RPMI8226 (cell line): ENCODE results near the gene ZFAND4.
"Not testable (repeated sequence)": the region's sequence is repeated elsewhere in the genome, so short reads cannot be mapped to it uniquely, and the experiment has no call there.

ENCODE experiments used
- DNase-seq: peaks from one replicate; pipeline ENCODE4 v3.0.0-alpha.2; 2015

Gene ZFAND4

DNA sequence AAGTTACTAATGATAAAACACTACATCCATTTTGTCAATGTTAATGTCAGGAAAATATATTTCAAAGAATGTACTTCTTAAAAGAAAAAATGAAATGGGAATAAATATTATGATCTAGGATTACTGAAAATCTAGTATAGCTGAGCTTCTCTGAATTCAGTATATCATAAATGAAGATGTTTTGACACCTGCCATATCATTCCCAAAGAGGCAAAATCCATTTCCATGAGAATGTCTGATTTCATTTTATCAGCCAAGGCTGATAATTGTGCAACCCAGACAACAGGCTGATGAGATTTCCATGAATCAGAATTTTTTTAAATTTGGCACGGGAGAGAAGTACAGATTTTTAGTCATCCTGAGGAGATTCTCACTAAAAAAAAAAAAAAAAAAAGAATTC, 32.5 kb downstream of the ZFAND4 start:
- no peak for DNase-seq

DNA sequence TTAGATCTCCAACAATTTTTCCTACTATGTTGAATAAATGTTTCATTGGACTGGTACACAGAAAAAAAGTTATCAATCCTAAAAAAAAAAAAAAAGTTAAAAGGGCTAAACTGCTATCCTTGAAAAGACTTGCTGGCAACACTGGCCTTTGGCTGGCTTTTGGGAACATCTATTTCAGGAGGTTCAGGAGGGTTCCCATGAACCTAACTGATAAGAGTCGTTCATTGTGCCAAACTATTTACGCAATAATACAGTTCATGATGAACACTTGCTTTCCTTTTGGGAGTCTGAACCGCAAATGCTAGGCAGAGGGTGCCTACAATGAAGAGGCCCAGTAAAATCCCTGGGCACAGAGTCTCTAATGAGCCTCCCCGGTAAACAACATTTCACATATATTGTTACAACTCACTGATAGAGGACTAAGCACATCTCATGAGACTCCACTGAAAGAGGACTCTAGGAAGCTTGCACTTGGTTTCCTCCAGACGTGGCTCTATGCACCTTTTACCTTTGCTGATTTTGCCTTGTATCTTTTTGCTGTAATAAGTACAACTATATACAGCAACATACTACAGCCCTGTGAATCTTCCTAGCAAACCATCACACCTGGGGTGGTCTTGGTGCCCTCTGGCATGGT, 45.0 kb downstream of the ZFAND4 start:
- no peak for DNase-seq

- no peak for DNase-seq
Measured at GRCh38 chr10:45625879-45626278, 46.7 kb downstream of the ZFAND4 start.

DNA sequence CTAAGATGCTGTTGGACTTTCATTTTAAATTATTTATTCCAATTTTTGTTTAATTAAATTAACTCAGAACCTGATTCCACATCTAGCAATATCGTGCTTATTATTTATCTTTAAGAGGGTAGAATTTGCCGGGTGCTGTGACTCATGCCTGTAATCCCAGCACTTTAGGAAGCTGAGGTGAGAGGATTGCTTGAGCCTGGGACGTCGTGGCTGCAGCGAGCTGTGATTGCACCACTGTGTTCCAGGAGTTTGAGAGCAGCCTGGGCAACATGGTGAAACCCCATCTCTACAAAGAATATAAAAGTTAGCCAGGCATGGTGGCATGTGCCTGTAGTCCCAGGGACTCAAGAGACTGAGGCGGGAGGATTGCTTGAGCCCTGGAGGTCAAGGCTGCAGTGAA, 47.8 kb downstream of the ZFAND4 start:
- DNase-seq: no peak

DNA sequence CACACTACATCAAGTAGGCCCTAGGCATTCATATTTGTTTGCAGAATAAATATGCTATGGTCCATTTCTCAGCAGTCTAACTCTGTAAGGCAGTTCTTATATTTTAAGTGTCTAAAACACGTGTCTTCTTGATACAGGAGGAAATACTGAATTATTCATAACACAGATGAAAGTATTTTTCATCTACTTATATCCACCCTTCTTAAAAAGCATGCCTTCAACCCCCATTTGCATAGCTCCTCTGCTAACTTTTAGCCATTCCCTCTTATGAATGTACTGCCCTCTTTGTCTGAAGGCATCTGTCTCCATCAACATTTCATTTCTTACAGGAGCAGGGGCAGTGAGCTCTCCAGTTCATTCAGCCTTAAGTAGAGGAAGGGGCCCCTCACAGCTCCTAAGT, 57.7 kb downstream of the ZFAND4 start:
- no peak for DNase-seq

DNA sequence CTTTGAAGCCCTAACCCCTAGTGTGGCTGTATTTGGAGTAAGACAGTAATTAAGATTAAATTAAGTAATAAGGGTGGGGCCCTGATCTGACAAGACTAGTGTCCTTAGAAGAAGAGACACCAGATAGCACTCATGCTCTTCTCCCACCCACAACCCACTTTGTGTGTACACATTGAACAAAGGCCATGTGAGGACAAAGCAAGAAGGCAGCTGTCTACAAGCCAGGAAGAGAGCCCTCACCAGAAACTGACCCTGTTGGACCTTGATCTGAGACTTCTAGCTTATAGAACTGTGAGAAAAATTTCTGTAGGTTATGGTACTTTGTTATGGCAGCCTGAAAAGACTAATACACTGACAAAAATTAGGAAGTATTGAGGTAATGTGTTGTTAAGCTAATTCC, 59.8 kb downstream of the ZFAND4 start:
- DNase-seq: no peak

DNA sequence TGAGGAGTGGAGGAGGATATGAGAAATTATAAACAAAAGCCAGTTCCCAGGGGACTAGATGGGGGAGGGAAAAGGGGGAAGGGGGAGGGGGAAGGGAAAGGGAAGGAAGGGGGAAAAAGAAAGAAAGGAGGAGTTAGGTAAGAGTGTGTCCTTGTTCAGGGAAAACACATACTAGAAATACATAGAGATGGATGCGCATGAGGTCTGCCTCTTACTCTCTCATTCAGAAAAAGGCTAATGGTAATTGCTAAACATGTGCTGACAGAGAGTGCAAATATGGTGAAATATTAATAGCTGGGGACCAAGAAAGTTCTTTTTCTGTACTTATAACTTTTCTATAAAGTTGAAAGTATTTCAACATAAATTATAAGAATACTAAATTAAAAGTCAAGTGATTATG, 64.5 kb downstream of the ZFAND4 start:
- DNase-seq: no peak

- DNase-seq: no peak
Measured at GRCh38 chr10:45607276-45607675, 65.3 kb downstream of the ZFAND4 start.

DNA sequence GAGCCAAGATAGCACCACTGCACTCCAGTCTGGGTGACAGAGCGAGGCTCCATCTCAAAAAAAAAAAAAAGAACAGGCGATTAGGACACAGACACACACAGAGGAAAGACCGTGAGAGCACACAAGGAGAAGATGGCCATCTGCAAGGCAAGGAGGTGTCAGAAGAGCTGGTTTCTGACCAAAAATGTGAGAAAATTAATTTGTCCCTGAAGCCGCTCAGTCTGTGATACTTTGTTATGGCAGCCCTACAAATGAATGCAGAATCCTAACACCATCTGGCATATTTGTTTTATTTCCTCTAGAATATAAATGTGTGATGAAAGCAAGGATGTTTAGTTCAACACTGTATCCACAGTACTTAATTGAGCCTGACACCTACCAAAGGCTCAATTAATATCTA, 69.7 kb downstream of the ZFAND4 start:
- no peak for DNase-seq

DNA sequence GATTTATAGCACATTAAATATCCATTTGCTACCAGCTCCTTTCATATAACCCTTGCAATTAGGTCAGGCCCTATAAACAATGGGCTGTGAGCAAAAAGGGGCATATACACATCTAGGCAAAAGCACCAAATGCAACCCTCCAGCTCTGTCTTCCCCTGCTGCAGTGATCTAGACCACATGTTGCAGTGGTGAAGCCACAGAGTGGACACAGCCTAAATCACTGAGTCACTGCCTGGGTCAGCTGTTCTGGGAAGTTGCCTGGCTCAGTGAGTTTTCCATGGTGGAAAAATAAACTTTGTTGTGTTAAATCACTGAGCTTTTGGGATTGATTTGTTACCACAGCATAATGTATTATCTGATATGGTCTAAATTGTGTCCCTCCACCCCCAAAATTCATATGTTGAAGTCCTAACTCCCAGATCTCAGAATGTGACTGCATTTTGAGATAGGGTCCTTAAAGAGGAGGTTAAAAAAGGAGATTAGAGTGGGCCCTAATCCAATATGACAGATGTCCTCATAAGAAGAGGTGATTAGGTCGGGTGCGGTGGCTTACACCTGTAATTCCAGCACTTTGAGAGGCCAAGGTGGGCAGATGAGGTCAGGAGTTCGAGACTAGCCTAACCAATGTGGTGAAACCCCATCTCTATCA, 70.4 kb downstream of the ZFAND4 start:
- no peak for DNase-seq

DNA sequence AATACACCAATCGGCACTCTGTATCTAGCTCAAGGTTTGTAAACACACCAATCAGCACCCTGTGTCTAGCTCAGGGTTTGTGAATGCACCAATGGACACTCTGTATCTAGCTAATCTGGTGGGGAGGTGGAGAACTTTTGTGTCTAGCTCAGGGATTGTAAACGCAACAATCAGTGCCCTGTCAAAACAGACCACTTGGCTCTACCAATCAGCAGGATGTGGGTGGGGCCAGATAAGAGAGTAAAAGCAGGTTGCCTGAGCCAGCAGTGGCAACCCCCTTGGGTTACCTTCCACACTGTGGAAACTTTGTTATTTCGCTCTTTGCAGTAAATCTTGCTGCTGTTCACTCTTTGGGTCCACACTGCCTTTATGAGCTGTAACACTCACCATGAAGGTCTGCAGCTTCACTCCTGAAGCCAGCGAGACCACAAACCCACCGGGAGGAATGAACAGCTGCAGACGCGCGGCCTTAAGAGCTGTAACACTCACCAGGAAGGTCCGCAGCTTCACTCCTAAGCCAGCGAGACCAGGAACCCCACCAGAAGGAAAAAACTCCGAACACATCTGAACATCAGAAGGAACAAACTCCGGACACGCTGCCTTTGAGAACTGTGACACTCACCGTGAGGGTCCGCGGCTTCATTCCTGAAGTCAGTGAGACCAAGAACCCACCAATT, 71.2 kb downstream of the ZFAND4 start:
- not testable (repeated sequence) for DNase-seq

GRCh38 chr10:45600337-45601253, 72.0 kb downstream of the ZFAND4 start:
- DNase-seq: not testable (repeated sequence)

- DNase-seq: no peak
Measured at GRCh38 chr10:45599646-45600045, 72.9 kb downstream of the ZFAND4 start.

GRCh38 chr10:45599021-45599603, 73.5 kb downstream of the ZFAND4 start:
- no peak for DNase-seq

DNA sequence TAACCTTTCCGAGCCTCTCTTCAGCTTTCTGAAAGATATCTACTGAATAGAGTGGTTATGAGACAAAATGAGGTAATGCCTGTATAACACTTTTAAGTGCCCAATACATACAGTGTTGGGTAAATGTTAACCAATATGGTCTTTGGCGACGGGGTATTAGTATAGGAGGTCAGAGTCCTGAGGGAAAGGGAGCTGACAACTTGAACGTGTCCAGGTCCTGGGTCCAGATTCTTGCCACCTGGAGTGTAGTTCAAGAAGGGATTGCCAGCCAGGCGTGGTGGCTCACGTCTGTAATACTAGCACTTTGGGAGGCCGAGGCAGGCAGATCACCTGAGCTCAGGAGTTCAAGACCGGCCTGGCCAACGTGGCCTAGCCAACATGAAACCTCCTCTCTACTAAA, 76.0 kb downstream of the ZFAND4 start:
- DNase-seq: no peak

DNA sequence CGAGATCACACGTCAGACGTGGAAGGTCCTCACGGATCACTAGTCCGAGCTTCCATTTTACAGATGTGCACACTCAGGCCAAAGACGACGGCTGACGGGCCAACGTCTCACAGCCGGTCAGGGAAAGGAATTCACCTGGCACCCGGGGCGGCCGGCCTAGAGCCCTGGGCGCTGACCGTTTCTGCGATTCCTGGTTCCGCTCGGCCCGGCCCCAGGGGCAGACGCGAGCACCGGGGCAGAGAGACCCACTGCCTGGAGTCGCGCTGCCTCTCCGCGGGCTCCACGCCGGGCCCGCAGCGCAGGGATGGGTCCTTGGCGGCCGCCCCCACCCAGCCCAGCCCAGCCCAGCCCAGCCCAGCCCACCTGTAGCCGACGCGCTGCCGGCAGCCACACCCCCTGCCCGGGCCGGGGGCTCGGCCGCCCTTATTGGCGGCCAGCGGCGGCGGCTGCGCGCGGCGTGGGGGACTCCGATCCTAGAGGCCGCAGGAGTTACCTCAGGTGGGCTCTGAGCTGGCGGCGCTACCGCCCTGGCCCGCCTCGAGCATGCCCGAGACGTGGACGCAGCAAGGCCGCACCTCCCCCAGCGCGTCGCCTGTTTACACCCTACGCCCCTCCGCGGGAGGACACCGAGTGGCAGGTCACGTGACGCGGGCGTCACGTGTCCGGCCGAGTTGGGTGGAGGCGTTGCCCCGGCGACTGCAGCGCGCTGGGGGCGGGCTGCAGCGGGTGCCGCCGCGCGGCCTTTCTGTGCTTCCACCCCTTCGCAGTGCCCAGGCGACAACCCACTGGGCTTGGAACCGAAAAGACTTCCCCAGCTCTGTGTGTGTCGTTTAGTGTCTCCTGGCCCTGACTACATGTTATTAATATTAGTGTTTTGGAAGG, 78.1 kb downstream of the ZFAND4 start:
- peak; percentile 94 for DNase-seq

- no peak for DNase-seq
Measured at GRCh38 chr10:45593938-45594275, 78.7 kb downstream of the ZFAND4 start.

DNA sequence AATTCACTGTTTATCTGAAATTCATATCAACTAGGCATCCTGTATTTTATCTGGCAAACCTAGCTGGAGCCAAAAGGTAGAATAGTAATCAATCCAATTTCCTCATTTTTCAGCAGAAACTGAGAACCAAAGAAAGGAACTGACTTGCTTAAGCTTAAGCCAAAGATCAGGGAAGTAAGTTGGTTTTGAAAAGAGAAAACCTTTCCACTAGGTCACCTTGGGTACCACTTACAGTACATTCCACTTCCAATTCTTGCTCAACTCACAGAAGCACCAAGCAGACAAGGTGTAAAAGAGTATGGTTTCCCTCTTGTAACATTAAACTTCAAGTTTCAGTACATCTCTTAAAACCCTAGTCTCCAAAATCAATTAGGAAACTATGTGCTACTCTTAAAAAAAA, 79.6 kb downstream of the ZFAND4 start:
- no peak for DNase-seq

GRCh38 chr10:45592432-45592831, 80.1 kb downstream of the ZFAND4 start:
- no peak for DNase-seq

DNA sequence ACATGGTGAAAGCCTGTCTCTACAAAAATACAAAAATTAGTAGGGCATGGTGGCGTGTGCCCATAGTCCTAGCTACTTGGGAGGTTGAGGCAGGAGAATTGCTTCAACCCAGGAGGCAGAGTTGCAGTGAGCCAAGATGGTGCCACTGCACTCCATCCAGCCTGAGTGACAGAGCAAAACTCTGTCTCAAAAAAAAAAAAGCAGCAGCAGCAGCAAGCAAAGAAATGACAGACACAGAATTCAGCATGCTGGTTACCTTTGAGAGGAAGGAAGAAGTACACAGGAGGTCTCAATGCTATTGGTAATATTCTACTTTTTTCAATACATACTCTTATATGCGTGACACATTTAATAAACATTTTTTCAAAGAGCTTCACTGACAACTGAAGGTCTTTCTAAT, 81.3 kb downstream of the ZFAND4 start:
- no peak for DNase-seq

DNA sequence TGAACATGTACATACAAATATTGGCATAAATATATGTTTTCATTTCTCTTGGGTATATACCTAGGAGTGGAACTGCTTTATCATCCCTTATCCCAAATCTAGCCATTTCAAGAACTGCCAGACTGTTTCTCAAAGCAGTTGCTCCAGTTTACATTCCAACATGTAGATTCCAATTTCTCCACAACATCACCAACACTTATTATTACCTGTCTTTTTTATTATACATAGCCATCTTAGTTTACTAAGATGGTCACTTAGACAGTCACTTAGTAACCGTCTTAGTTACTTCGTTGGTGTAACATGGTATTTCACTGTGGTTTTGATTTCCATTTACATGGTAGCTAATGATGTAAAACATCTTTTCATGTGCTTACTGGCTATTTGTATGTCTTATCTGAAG, 82.7 kb downstream of the ZFAND4 start:
- no peak for DNase-seq

DNA sequence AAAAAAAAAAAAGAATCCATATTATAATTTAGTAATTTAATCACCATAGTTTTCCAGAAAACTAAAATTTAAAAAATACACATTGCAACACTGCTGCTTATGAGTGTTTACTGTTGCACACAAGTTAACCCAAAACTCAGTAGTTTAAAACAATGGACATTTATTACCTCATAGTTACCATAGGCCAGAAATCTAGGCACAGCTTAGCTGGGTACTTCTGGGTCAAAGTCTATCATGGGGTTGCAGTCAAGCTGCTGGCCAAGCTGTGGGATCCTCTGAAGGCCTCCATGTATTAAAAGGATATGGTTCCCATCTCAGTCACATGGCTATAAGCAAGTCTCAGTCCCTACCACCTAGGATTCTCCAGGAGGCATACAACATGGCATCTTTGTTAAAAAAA, 83.6 kb downstream of the ZFAND4 start:
- DNase-seq: no peak
